OCI-M2 (cell line): Measurements from ENCODE around the gene USP6.
"Not testable (repeated sequence)": the region's sequence is repeated elsewhere in the genome, so short reads cannot be mapped to it uniquely, and the experiment has no call there.

Experiments used
- DNase-seq: peaks from one replicate; lab custom pipeline; 2025; ENCODE audit not compliant: unreplicated experiment; lab: John Stamatoyannopoulos, UW

Gene USP6

DNA sequence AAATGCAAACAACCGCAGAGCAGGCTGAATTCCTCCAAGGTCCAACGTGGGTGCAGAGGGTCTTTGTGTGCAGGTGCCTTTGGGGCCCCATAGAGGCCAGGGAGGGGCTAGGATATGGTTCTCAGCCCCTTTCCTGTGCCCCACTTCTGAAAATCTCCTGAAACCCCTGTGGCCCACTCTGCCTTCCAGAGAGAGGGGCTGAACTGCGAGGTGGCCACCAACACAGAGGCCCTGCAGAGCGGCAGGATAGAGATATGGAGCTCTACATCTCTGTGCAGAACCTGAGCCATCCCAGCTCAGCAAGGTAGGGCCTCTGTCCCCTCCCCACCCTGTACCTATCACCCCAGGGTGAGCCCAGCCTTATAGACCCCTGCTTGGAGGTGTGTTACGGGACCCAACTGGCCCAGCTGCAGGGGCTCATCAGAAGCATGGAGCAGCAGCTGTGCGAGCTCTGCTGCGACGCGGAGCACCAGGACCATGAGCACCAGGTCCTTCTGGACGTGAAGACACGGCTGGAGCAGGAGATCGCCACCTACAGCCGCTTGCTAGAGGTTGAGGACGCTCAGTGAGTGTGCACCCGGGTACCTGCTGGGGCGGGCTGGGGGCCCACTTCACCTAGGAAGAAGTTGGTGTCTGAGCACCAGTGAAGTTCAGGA is 5.5 kb downstream of the USP6 start:
- no peak for DNase-seq

DNA sequence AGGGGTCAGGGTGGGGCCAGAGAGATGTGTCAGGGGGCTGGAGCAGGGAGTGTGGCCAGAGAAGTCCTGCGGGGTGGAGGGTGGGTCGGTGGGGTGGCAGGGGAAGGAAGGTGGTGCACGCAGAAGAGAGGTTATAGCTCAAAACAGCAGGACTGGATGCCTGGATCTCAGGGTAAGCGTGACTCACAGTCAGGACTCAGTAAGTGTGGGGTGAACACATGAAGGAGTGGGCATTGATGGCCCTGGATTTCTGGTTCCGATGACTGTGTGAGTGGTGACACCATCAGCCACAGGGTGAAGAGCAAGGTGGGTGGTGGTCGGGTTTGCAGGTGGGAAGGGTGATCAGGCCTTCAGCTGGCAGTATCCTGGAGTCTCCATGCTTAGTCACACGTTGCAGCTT is 6.2 kb downstream of the USP6 start:
- DNase-seq = not testable (repeated sequence)

DNA sequence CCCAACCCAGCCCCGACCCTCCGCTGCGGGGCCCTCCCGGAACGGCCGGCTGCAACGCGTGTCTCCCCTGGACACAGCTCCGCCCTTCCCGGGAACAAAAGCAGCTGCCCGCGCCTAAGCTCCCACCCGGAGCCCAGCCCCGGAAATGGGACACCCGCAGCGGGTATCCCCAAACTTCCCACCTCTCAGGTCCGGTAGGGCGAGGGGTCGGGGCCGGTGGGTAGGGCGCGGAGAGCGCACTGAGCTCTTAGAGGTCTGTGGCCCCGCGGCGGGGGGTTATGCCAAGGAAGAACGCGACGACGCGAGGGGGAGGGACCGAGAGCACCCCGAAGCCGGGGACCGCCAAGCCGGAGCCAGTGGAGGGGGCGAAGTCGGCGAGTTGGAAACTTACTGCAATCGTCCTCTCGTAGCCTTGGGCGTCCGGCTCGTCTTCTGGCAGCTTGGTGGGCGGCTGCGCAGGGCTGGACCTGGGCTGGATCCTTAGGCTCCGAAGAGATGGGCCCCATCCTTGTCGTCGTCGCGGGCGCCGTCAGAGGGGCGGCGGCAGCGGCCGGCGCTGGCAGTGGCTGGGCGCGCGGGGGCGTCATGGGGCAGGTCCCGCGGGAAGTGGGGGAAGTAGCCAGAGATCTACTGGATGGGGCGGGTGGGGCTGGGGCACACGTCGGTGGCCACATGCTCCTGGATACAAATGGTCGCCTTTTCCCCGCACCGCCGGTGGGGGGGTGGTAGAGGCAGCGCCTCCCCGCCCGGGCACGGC is 6.9 kb downstream of the USP6 start:
- no peak for DNase-seq

DNA sequence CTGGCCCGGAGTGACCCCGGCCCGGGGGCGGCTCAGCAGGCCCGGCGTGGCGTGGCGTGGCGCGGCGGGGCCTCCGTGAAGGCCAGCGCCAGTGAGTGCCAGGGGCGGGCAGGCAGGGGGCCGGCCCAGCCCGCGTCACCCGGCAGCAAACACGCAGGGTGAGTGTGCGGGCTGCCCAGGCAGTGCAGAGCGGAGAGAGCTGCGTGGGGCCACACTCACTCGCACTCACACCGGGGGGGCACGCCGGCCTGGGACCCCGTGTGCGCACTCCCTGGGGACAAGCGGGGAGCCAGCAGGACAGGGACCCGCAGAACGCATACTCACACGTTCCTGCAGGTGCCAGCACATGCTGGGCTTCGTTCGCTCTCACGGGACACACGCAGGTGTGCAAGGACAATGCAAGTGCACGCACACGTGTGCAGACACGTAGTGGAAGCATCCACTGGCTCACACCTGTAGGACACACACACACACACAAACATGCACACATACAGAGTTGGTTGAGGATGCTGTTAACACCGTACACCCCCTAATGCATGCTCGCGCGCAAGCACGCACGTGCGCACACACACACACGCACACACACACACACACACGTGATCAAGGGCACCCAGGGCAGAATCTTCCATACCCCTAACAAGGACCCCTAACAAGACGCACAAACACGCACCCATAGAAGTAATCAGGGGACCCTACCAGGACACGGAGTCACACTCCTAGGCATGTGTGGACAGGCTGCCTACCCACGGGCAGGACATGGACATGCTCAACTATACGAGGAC is 7.7 kb downstream of the USP6 start:
- no peak for DNase-seq

DNA sequence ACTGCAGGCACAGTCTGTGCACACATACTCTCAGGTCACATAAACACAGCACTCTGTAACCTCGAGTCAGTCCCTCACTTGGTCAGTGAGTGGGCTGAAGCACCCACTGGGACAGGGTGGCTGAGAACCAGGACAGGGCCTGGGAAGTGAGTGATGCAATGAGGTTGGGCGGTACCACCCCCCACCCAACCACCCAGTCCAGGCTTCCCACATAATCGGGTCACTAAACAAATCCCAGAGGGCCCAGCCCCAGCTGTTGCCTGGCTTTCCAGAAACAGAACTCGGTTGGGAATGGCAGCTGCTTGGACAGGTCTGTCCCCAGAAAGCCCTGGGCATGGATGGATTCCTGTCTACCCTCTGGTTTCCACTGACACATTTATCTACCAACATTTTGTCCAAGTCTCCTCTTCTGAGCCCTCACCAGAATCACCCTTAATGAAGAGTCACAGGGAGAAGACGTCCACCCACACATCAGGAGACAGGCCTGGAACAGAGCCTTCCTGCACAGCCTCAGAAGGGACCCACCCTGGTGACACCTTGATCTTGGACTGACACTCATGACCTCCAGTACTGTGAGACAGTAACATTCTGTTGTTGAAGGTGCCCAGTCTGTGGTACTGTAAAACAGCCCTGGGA is 8.4 kb downstream of the USP6 start:
- DNase-seq = not testable (repeated sequence)

DNA sequence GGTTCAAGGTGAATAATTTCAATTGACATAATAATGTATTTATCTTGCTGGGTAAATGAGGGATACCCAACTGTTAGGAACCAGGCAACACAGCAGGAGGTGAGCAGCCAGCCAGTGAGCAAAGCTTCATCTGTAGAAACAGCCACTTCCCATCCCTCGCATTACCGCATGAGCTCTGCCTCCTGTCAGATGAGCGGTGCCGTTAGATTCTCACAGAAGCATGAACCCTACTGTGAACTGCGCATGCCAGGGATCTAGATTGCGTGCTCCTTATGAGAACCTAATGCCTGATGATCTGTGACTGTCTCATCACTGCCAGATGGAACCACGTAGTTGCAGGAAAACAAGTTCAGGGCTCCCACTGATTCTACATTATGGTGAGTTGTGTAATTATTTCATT is 9.1 kb downstream of the USP6 start:
- DNase-seq = not testable (repeated sequence)

DNA sequence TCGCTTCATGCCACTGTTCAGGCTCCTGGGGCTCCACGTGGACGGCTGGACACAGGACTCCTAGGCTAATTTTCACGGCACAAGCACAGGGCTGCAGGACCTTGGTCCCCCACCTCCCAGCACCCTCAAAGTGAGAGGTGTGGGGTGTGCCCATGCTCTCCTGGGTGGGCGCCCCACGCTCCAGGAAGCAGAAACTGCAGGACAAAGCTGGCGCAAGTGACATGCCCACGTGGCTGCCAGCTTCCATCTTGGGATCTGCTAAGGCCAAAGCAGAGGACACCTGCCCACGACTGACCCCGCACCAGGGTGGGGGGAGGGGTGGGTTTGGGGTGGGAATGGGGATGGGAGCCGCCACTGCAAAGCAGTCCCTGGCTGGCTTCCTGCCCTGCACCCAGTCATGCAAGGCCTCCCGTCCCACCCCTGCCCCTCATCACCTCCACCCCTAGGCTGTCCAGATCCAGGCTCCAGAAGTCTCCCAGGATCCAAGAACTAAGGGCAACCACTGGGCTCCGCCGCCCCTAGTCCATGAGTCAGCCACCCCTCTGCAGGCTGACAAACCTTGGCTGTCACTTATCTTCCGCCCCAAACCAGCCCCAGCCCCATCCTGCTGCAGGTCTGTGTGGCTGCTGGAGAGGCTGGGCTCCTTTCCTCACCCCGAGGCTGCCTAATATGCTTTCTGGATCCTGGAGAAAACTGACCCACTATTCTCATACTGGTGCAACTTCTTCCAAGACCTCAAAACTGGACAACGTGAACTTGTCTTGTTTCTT is 11.1 kb downstream of the USP6 start:
- no peak for DNase-seq

DNA sequence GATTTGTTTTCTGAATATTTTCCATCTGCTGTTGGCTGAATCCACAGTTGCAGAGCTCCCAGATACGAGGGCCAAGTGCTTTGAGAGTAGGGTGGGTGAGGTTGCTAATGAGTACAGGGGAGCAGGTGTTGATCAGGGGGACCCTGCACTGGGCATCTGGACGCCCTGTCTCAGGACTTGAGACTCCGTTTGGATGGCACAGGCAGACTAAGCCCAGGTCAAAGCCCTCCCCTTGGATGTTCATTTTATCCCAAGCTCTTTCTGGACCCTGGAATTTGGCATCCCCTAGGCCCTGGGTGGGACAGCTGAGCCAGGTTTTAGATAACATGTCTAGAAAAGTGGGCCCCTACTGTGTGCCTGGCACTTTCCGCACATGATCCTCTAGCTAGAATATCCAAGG is 12.1 kb downstream of the USP6 start:
- DNase-seq = no peak

DNA sequence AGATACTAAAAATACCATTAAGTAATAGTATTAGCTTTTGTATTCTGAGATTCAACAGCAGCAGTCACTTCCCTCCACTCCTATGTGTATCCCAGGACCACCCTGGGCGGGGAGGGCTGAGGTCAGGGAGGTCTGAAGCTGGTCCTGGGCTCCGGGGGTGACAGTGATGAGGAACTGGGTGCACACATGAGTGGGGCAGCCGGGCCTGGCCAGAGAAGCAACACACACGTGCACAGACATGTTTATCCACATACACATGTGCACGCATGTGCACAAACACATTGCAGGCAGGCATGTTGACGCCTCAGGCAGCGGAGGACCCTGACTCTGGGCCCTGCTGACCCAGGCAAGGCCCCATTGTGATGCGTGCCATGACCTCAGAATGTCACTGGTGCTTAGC is 12.6 kb downstream of the USP6 start:
- not testable (repeated sequence) for DNase-seq

DNA sequence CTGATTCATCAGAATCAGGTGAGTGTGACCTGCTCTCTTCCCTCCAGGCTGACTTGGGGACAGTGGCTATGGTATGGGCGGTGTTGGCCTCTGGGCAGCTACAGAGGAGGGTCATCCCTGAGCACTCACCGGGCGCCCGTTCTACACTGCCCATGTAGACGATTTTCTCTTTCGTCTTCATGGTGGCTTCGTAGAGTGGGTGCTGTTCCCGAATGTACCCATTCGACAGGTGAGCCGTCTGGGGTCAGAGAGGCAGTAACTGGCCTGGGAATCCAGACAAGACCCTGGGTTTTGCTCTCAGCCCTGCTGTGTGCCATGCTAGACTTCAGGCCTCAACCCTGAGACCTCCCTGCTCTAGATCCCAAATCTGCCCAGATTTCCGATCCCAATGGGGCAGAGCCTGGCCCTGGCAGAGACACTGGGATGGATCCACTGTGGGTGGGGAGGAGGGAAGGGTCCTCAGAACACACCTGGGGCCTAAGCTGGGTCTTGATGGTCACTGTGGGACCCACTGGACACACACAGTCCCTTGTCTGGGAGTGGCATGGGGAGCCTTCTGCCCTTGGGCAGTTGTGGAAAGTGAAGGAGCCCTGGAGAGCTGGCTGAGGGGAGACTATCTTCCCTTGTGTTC is 13.2 kb downstream of the USP6 start:
- DNase-seq = no peak

DNA sequence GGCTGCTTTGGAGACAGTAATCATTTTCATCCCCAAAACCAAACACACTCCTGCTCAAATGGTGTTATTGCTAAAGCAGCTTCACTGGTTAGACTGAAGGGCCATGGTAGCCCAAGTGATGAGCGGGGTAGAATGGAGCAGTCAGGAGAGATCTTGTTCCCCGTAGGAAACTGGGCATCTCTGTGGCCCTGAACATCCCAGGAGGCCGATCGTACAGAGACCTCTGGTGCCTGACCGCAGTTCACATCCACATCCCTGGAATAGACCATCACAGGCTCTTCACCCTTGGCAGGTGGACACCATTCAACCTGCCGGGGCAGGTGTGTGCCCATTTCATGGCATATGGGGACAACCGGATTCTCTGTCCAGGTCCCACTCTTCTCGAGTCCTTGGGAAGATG is 13.9 kb downstream of the USP6 start:
- not testable (repeated sequence) for DNase-seq

DNA sequence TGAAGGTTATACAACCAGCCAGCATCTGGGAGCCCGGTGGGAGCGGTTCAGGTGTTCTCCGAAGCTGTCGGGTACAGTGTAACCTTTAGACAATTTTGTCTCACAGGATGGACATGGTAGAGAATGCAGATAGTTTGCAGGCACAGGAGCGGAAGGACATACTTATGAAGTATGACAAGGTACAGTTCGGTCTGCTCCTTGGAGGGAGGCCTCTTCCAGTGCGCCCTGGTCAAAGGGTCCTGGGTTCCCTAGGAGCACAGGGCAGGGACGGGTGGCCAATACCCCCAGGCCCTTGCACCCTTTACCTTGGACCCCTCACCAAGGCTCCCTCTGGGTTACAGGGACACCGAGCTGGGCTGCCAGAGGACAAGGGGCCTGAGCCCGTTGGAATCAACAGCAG is 14.4 kb downstream of the USP6 start:
- DNase-seq = not testable (repeated sequence)

DNA sequence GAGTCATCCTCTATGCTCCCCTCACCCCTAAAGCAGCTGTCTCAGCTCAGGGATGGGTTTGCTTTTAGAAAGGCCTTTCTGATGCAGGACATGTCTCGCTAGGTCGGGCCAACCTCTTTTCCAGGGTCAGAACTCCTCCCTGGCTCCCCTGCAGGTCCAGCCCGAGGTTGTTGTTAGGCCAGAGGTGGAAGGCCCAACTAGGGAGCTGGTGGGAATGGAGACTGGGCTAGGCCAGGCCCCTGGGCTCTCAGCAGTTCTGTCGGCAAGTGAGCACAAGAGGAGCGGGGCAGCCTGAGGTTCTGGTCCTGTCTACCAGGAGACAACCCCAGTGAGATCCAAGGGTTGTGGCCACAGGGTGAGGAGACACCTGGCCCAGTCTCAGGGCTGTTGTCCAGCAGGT is 14.9 kb downstream of the USP6 start:
- not testable (repeated sequence) for DNase-seq

DNA sequence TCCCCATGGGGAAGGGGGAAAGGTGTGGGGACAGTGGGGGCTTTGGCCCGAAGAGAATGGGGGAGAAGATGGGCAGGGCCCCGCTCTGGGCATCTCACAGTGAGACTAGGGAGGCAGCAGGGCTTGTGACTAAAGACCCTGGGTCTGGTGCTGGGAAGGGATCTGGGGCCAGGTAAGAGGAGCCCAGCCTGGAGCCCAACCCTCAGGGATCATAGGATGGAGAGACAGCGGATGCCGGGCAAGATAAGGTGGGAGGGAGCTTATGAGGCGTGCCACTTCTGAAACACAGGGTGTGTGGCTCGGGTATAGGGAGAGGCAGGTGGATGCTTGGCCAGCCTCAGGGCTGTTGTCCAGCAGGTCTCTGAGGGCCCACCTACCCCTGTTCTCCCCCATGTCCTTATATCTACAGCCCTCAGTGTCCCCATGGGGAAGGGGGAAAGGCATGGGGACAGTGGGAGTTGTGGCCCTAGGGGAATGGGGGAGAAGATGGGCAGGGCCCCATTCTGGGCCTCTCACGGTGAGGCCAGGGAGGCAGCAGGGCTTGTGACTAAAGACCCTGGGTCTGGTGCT is 15.4 kb downstream of the USP6 start:
- no peak for DNase-seq

DNA sequence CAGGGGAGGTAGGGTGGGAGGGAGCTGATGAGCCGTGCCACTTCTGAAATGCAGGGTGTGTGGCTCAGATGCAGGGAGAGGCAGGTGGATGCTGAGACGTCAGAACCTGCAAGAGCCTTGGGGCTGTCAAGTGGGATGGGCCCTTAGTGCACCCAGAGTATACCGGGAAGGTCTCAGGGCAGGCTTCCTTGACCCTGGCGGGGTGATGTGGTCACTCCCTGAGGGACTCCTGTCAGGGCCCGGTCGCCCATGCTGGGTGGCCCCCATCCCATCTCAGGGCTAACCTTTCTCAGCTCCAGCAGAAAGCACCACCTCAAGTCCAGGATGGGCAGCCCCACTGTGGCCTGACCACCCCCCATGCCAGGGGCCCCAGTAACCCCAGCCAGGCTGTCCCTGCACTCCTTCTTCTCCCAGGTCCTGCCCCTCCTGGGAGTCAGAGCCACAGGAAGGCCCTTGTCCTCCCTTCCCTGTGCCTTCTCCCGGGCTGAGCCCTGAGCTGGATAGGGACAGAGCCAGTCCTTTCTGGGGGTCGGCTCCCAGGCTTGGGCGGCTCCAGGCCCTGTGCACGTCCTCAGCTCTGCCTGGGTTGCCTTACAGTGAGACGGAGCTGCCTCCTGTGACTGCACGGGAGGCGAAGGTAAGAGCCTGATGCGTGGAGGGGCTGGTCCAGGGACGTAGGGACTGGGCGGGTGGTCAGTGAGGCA is 16.1 kb downstream of the USP6 start:
- DNase-seq = not testable (repeated sequence)

DNA sequence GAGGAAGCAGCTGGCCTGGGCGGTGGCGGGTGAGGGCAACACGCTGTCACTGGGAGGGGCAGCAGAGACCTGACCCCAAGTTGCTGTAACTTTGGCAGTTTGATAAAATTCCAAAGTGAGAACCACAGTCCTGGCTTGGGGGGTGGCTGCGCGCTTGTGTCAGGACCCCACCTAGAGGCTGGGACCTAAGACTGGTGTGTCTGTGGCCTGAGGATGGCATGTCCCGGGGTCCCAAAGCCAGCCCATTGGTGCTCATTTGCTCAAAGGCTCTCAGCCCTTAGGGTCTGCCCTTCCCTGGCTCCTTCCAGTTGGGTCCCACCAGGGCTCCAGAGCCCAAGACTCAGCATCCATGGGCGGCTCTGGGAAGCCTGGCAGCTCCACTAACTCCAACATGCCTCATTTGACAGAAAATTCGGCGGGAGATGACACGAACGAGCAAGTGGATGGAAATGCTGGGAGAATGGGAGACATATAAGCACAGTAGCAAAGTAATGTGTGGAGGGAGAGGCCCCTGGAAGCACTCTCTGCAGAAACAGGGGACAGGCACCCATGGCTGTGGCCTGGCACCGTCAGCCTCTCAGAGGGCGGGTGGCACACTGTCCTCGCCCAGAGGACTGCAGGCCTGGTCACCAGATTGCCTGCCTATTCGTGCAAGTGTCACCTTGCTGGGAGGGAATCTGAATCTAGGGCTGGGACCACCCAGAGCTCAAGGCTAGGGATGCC is 16.8 kb downstream of the USP6 start:
- not testable (repeated sequence) for DNase-seq

DNA sequence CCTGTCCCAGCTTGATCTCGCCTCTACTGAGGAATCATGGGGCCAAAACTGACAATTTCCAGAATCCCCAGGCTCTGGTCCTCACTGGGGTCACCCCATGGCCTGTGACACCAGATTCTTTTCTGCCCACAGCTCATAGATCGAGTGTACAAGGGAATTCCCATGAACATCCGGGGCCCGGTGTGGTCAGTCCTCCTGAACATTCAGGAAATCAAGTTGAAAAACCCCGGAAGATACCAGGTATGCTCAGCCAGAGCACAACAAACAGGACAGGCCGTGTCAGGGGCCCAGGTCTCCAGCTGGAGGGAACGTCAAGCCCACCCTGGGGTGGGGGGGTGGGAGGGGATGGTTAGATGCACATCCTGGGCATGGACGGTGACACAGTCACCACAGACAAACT is 17.5 kb downstream of the USP6 start:
- no peak for DNase-seq

DNA sequence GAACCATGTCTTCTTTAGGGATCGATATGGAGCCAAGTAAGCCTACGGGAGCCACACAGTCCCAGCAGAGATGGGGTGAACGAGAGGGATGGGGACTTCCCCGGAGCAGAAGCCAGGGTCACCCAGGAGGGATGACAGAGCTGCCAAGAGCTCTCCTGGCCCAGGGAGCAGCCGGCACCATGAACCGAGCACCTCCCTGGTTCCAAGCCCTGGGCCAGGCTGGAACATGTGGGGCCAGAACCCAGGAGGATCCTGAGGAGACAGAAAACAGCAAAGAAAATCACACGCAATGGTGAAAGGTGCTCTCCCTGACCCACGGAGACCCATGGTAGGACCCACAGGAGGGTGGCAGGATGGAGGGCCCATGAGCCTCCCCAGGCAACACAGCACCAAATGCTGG is 18.1 kb downstream of the USP6 start:
- not testable (repeated sequence) for DNase-seq

DNA sequence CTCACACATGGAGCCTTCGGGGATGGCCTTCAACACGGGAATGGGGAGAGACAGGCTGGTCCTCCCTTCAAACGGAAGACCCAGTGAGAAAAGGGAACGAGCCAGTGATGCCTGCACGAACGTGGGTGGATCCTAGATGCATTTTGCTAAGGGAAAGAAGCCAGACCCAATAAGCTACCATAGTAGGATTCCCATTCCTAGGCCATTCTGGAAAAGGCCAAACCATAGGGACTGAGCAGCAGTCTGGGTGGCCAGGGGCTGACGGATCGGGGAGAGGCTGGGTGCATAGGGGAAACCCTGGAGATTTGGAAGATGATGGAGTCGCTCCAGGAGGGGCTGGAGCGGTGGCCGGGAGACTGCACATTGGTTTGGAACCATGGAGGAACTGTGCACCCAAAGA is 18.7 kb downstream of the USP6 start:
- DNase-seq = not testable (repeated sequence)
